NB4 (cell line): ENCODE results near the gene NPAS2.

ENCODE experiments used
- DNase-seq: peaks from one replicate; pipeline ENCODE4 v3.0.0; 2010; ENCODE audit warnings: low read depth
- H3K4me3 ChIP-seq: one replicate; pipeline ENCODE4 v1.5.1; 2011; ENCODE audit warnings: mild to moderate bottlenecking, low read depth, low read length, moderate library complexity
- CTCF ChIP-seq: IDR thresholded peaks from one replicate; pipeline ENCODE4 v1.5.1; 2012; ENCODE audit warnings: low read depth, low read length
- MAX ChIP-seq: IDR thresholded peaks from 2 replicates; pipeline ENCODE4 v1.6.1; 2011; ENCODE audit warnings: low read depth, low read length
- MYC ChIP-seq: IDR thresholded peaks from 2 replicates; pipeline ENCODE4 v1.6.1; 2011; ENCODE audit warnings: low read depth, low read length
- POLR2A ChIP-seq: IDR thresholded peaks from 2 replicates; pipeline ENCODE4 v1.6.1; 2011; ENCODE audit warnings: mild to moderate bottlenecking; ENCODE audit not compliant: insufficient read length; ENCODE audit errors: extremely low read depth

NPAS2 gene

DNA sequence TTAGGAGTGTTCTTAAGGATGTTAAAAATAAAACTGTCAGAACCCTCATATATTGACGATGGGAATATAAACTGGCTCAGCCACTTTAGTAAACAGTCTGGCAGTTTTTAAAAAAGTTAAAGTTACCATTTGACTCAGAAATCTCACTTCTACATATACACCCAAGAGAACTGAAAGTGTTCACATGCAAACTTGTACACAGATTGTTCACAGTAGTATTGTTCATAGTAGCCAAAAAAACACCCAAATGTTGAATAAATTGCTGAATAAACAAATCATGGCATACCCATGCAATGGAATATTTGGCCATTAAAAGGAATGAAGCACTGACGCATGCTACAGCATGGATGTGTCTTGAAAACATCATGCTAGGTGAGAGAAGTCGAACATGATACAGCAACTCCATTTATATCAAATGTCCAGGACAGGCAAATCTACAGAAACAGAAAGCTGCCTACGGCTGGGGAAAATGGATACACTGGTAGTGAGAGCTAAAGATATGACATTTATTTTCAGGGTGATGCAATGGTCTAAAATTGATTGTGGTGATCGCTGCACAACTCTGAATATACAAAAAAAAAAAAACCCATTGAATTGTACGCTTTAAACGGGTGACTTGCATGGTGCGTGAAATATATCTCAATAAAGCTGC, 192.2 kb downstream of the NPAS2 start:
- H3K4me3 ChIP-seq, result no peak overlapping the region
- DNase-seq, result no peak
- TF ChIP-seq MAX (no peak), MYC (no peak), POLR2A (no peak), CTCF (no peak)

DNA sequence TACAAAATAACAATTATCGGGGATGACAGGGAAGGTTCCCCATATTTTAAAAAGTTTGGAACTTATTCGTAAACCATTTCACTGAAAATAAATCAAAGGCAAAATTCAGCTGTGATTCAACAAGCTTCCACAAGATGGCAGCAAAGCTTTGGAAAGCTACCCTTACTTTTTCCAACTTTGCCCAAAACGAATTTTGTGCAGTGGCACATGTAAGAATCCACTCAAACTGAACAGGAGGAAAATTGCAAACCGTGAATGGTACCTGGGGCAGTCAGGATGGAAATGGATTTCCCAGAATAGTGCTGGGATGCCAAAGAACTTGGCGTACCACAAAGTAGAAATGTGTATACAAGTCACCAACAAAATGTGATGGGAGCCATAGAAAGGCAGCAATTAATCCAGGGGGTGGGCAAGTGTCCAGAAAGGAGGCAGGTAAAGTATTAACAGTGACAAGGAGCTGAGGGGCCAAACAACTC, 192.8 kb downstream of the NPAS2 start:
- DNase-seq, result peak; percentile 66
- no peak for TF ChIP-seq POLR2A
- TF ChIP-seq MAX, result no peak
- TF ChIP-seq MYC, result no peak
- TF ChIP-seq CTCF, result peak; percentile 70
- no peak overlapping the region for H3K4me3 ChIP-seq

DNA sequence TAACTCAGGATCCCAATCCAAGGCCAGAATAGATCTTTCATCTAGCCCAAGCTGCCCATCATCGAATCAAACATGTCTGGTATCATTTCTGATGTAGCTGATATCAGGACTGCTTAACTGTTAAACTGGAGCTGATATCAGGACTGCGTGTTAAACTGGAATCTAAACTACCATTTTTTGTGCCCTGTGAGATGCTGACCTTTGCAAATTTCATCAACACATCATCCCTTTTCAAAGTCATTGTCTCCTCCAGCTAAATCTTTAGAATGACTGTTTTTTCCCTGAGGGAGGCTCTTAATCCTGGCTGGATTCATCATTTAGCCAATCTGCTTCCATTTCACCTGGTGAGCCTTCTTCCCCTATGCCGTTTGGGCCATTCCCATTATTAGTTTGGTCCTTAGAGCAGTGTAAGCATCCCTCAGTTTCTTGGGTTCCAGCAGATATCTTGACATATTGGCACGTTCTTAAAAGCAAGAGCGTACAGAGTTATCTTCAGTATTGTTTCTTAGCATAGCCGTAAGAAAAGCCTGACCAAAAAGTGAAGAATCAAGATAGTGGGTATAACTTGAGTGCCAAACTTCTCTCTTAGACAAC, 194.4 kb downstream of the NPAS2 start:
- no peak overlapping the region for H3K4me3 ChIP-seq
- no peak for DNase-seq
- TF ChIP-seq CTCF (no peak), MAX (no peak), MYC (no peak), POLR2A (no peak)

DNA sequence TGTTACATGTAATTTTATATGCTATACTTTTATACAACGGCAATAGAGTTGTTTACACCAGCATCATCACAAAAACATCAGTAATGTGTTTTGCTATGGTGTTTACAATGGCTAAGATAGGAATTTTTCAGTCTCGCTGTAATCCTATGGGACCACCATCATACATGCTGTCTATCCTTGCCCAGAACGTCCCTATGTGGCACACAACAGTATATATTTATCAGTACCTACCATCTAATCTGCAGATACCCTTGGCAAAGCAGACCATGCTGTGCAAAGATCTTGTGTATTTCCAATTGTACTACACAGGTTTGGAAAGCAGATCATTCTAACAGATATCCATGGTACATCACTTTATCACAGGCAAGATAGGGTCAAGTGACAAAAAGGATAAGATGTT, 197.4 kb downstream of the NPAS2 start:
- H3K4me3 ChIP-seq, result no peak overlapping the region
- no peak for DNase-seq
- TF ChIP-seq CTCF (no peak), POLR2A (no peak), MYC (no peak), MAX (no peak)

GRCh38 chr2:101018934-101019333, 199.0 kb downstream of the NPAS2 start:
- DNase-seq, result no peak
- no peak overlapping the region for H3K4me3 ChIP-seq
- TF ChIP-seq MAX, result no peak
- no peak for TF ChIP-seq CTCF
- no peak for TF ChIP-seq POLR2A
- no peak for TF ChIP-seq MYC

DNA sequence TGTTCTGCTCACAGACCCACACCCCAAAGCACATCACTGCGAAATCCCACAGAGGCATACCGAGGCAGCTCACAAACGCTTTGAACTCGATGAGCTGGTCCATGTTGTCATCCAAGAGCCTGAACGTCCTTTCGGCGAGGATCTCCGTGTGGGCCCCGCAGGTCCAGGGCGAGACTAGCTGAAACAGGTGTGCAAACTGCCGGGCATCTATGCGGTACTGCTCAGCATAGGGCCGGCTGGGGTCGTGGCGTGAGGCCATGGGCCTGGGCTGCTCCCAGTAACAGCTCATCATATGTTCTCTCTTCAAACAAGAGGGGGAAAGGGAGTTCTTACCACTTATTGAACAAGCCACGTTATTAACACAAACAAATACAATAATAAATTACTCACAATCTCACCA, 202.3 kb downstream of the NPAS2 start:
- TF ChIP-seq POLR2A (no peak), MYC (no peak), MAX (no peak), CTCF (no peak)
- H3K4me3 ChIP-seq, result no peak overlapping the region
- DNase-seq, result no peak
